Fibroblast of peridontal ligament (primary cell): ENCODE results near the gene CEP63.

Source experiments
- DNase-seq: peaks from one replicate; pipeline ENCODE4 v3.0.0-alpha.2; 2010; ENCODE audit errors: extremely low read depth

CEP63 gene

GRCh38 chr3:134608023-134608770 lies 122.3 kb downstream of the CEP63 start:
- no peak for DNase-seq

- no peak for DNase-seq
Observed at GRCh38 chr3:134608771-134609435, 123.0 kb downstream of the CEP63 start.

- no peak for DNase-seq
Observed at GRCh38 chr3:134609821-134610431, 124.1 kb downstream of the CEP63 start.

- DNase-seq, result no peak
Observed at GRCh38 chr3:134610432-134611385, 124.9 kb downstream of the CEP63 start.

- no peak for DNase-seq
Observed at GRCh38 chr3:134611516-134611915, 125.7 kb downstream of the CEP63 start.

GRCh38 chr3:134613006-134613520 lies 127.2 kb downstream of the CEP63 start:
- no peak for DNase-seq

- DNase-seq, result no peak
Observed at GRCh38 chr3:134614955-134615354, 129.1 kb downstream of the CEP63 start.

GRCh38 chr3:134615743-134616142 lies 129.9 kb downstream of the CEP63 start:
- no peak for DNase-seq

- no peak for DNase-seq
Observed at GRCh38 chr3:134617608-134618477, 132.0 kb downstream of the CEP63 start.

- no peak for DNase-seq
Observed at GRCh38 chr3:134618478-134619300, 132.8 kb downstream of the CEP63 start.

GRCh38 chr3:134619301-134619615 lies 133.4 kb downstream of the CEP63 start:
- no peak for DNase-seq

GRCh38 chr3:134619884-134620445 lies 134.1 kb downstream of the CEP63 start:
- no peak for DNase-seq

GRCh38 chr3:134620476-134621115 lies 134.7 kb downstream of the CEP63 start:
- DNase-seq, result no peak

GRCh38 chr3:134621854-134622253 lies 136.0 kb downstream of the CEP63 start:
- peak; percentile 73 for DNase-seq

- no peak for DNase-seq
Observed at GRCh38 chr3:134622806-134623365, 137.0 kb downstream of the CEP63 start.

GRCh38 chr3:134623615-134624245 lies 137.9 kb downstream of the CEP63 start:
- no peak for DNase-seq
